Skeletal muscle tissue (tissue), 4 donors: ENCODE measurements around the gene PPP1R15A. TPM values are rescaled to one million over a fixed set of nuclear protein-coding genes. Genes with fewer than 3 reads are reported as not detected.

Source experiments
- H3K27ac ChIP-seq: one replicate; pipeline ENCODE4 v1.7.0; 2013; ENCODE audit warnings: mild to moderate bottlenecking, low read depth, low read length, inconsistent platforms
- H3K27me3 ChIP-seq, 3 donors: one replicate each; pipeline ENCODE4 v1.7.0; 2013; ENCODE audit warnings: low read length in 3 of 3; ENCODE audit not compliant: control insufficient read depth in 3 of 3, insufficient read depth in 3 of 3
- H3K36me3 ChIP-seq, 3 donors: one replicate each; pipeline ENCODE4 v1.7.0; 2013; ENCODE audit warnings: low read length in 3 of 3; ENCODE audit not compliant: control insufficient read depth in 3 of 3, insufficient read depth in 3 of 3
- H3K4me1 ChIP-seq, 3 donors: one replicate each; pipeline ENCODE4 v1.7.0; 2013; ENCODE audit warnings: low read length in 3 of 3, mild to moderate bottlenecking in 3 of 3; ENCODE audit not compliant: control insufficient read depth in 3 of 3, insufficient read depth in 3 of 3
- H3K4me3 ChIP-seq, 3 donors: one replicate each; pipeline ENCODE4 v1.7.0; 2013; ENCODE audit warnings: low read length in 3 of 3
- H3K9ac ChIP-seq, 3 donors: one replicate each; pipeline ENCODE4 v1.7.0; 2013; ENCODE audit warnings: low read length in 3 of 3, mild to moderate bottlenecking in 3 of 3, moderate library complexity in 2 of 3, low read depth in 1 of 3
- H3K9me3 ChIP-seq, 3 donors: one replicate each; pipeline ENCODE4 v1.7.0; 2013; ENCODE audit warnings: low read length in 3 of 3; ENCODE audit not compliant: control insufficient read depth in 3 of 3
- total RNA-seq: library from RNA; depleted of rRNA; stranded (reverse); fragments of >200 nt; gene quantifications from one replicate; pipeline ENCODE4 v1.2.3, GENCODE V29; 2014
- donor health status: Osteomylitis.

Gene PPP1R15A
- total RNA-seq, 1 donor from 2014 or later, result 26.1 TPM

DNA sequence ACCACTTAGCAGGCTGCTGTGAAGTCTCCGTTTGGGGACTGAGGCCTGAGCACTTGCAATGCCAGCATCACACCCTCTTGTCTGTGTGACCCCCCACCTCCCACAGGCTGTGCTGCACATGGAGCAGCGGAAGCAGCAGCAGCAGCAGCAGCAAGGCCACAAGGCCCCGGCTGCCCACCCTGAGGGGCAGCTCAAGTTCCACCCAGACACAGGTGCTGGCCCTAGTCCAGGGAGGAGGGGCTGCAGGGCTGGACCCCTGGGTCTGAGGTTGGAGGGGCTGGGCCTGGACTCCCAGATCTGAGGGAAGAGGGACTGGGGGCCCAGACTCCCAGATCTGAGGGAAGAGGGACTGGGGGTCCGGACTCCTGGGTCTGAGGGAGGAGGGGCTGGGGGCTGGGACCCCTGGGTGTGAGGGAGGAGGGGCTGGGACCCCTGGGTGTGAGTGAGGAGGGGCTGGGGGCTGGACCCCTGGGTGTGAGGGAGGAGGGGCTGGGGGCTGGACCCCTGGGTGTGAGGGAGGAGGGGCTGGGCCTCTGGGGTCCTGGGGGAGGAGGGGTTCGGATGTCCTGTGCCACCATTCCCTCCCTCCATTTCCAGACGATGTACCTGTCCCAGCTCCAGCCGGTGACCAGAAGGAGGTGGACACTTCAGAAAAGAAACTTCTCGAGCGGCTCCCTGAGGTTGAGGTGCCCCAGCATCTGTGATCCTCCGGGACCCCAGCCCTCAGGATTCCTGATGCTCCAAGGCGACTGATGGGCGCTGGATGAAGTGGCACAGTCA is 49.7 kb downstream of the PPP1R15A start:
- Histone ChIP-seq H3K27me3 (no peaks in the 10 kb centered on the region), H3K9ac (no peak overlapping the region), H3K4me1 (peaks cover 0 to 2% (median 0%) of the 10 kb centered on the region in 3 donors), H3K4me3 (no peak overlapping the region), H3K36me3 (peaks cover 35 to 40% (median 39%) of the 10 kb centered on the region in 3 donors), H3K9me3 (no peaks in the 10 kb centered on the region), H3K27ac (no peak overlapping the region)

DNA sequence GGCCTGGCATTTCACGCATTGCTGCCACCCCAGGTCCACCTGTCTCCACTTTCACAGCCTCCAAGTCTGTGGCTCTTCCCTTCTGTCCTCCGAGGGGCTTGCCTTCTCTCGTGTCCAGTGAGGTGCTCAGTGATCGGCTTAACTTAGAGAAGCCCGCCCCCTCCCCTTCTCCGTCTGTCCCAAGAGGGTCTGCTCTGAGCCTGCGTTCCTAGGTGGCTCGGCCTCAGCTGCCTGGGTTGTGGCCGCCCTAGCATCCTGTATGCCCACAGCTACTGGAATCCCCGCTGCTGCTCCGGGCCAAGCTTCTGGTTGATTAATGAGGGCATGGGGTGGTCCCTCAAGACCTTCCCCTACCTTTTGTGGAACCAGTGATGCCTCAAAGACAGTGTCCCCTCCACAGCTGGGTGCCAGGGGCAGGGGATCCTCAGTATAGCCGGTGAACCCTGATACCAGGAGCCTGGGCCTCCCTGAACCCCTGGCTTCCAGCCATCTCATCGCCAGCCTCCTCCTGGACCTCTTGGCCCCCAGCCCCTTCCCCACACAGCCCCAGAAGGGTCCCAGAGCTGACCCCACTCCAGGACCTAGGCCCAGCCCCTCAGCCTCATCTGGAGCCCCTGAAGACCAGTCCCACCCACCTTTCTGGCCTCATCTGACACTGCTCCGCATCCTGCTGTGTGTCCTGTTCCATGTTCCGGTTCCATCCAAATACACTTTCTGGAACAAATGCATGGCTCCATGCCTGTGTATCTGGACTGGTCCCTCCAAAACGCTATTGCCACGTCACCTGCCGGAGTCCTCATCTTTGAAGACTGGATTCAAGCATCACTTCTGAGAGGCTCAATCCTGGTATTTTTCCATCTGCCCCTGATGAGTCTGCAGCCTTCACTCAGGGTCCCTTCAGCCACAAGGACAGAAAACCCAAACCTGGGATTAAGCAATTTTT is 50.6 kb downstream of the PPP1R15A start:
- Histone ChIP-seq H3K27me3 (no peaks in the 10 kb centered on the region), H3K36me3 (peaks cover 34 to 40% (median 38%) of the 10 kb centered on the region in 3 donors), H3K9me3 (no peaks in the 10 kb centered on the region), H3K4me1 (peaks cover 0 to 4% (median 0%) of the 10 kb centered on the region in 3 donors), H3K4me3 (no peak overlapping the region), H3K9ac (no peak overlapping the region), H3K27ac (no peak overlapping the region)

DNA sequence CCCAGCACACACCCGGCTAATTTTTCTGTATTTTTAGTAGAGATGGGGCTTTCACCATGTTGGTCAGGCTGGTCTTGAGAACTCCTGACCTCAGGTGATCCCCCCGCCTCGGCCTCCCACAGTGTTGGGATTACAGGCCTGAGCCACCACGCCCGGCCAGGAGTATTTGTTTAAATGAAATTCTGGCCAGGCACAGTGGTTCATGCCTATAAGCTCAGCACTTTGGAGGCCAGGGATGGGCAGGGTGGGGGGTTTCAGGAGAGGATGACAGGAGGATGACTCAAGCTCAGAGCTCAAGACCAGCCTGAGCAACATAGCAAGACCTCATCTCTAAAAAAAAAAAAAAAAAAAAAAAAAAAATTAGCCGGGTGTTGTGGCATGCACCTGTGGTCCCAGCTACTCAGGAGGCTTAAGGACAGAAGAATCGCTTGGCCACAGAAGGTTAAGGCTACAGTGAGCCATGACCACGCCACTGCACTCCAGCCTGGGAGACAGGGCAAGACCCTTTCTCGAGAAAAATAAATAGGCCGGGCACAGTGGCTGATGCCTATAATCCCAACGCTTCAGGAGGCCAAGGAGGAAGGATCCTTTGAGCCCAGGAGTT is 53.1 kb downstream of the PPP1R15A start:
- H3K9ac ChIP-seq, result no peak overlapping the region

More for the DNA sequence above, 53.1 kb downstream of the PPP1R15A start:
- Histone ChIP-seq H3K36me3 (peaks cover 19 to 23% (median 21%) of the 10 kb centered on the region in 3 donors), H3K4me3 (no peak overlapping the region), H3K4me1 (peaks cover 0 to 4% (median 0%) of the 10 kb centered on the region in 3 donors), H3K27ac (no peak overlapping the region), H3K27me3 (no peaks in the 10 kb centered on the region), H3K9me3 (no peaks in the 10 kb centered on the region)

Other genes starting within 250 kb of the PPP1R15A start
- 6.8 TPM for gene DBP, start 235.0 kb upstream of the PPP1R15A start, total RNA-seq
- gene CA11, start 226.2 kb upstream of the PPP1R15A start, total RNA-seq, result 3.7 TPM
- under 0.01 TPM for gene NTN5, start 199.4 kb upstream of the PPP1R15A start, total RNA-seq
- gene FUT2, start 176.4 kb upstream of the PPP1R15A start, total RNA-seq, result not detected
- 5.2 TPM for gene MAMSTR, start 152.7 kb upstream of the PPP1R15A start, total RNA-seq
- 23.5 TPM for gene RASIP1, start 131.8 kb upstream of the PPP1R15A start, total RNA-seq
- 0.52 TPM for gene IZUMO1, start 125.5 kb upstream of the PPP1R15A start, total RNA-seq
- gene FUT1, start 119.8 kb upstream of the PPP1R15A start, total RNA-seq, result 1.0 TPM
- gene FGF21, start 116.9 kb upstream of the PPP1R15A start, total RNA-seq, result not detected
- gene BCAT2, start 61.4 kb upstream of the PPP1R15A start, total RNA-seq, result 13.6 TPM
- 0.52 TPM for gene HSD17B14, start 35.9 kb upstream of the PPP1R15A start, total RNA-seq
- 14.1 TPM for gene PLEKHA4, start 3.8 kb upstream of the PPP1R15A start, total RNA-seq
- gene TULP2, start 26.3 kb downstream of the PPP1R15A start, total RNA-seq, result not detected
- gene NUCB1, start 27.9 kb downstream of the PPP1R15A start, total RNA-seq, result 107 TPM
- gene DHDH, start 61.3 kb downstream of the PPP1R15A start, total RNA-seq, result not detected
- gene BAX, start 82.5 kb downstream of the PPP1R15A start, total RNA-seq, result 20.4 TPM
- gene FTL, start 92.9 kb downstream of the PPP1R15A start, total RNA-seq, result 470 TPM
- gene GYS1, start 120.9 kb downstream of the PPP1R15A start, total RNA-seq, result 42.8 TPM
- 101 TPM for gene RUVBL2, start 121.5 kb downstream of the PPP1R15A start, total RNA-seq
- gene LHB, start 144.7 kb downstream of the PPP1R15A start, total RNA-seq, result not detected
- not detected for gene CGB3, start 151.9 kb downstream of the PPP1R15A start, total RNA-seq
- gene CGB2, start 159.5 kb downstream of the PPP1R15A start, total RNA-seq, result not detected
- gene CGB1, start 164.5 kb downstream of the PPP1R15A start, total RNA-seq, result not detected
- gene CGB5, start 171.4 kb downstream of the PPP1R15A start, total RNA-seq, result not detected
- not detected for gene CGB8, start 176.7 kb downstream of the PPP1R15A start, total RNA-seq
- gene CGB7, start 185.3 kb downstream of the PPP1R15A start, total RNA-seq, result 0.52 TPM
- not detected for gene NTF4, start 192.4 kb downstream of the PPP1R15A start, total RNA-seq
- 3.7 TPM for gene KCNA7, start 200.3 kb downstream of the PPP1R15A start, total RNA-seq
- gene SNRNP70, start 213.0 kb downstream of the PPP1R15A start, total RNA-seq, result 103 TPM
- gene LIN7B, start 241.9 kb downstream of the PPP1R15A start, total RNA-seq, result 18.3 TPM
- not detected for gene C19orf73, start 246.7 kb downstream of the PPP1R15A start, total RNA-seq
- 3.1 TPM for gene PPFIA3, start 247.1 kb downstream of the PPP1R15A start, total RNA-seq